HepG2 (cell line): ENCODE measurements around the gene YAP1. TPM values are rescaled to one million over a fixed set of nuclear protein-coding genes. Genes with fewer than 3 reads are reported as not detected.

Source experiments
- FOXC1 ChIP-seq: sonication (generic); formaldehyde crosslinking; IDR thresholded peaks from 2 replicates; pipeline ENCODE4 v1.8.0; 2022; ENCODE audit warnings: mild to moderate bottlenecking, missing genetic modification reagents, borderline replicate concordance
- FOXM1 ChIP-seq: sonication (generic); formaldehyde crosslinking; IDR thresholded peaks from 2 replicates; pipeline ENCODE4 v1.5.0; 2020; ENCODE audit warnings: missing genetic modification reagents
- KDM5A ChIP-seq: fragments of 200-600 bp; sonication (generic); IDR thresholded peaks from 2 replicates; pipeline ENCODE4 v1.7.0; 2018; ENCODE audit warnings: antibody characterized with exemption, mild to moderate bottlenecking, low read length, borderline replicate concordance
- NCOA5 ChIP-seq: sonication (generic); formaldehyde crosslinking; IDR thresholded peaks from 2 replicates; pipeline ENCODE4 v1.4.0; 2020; ENCODE audit warnings: missing genetic modification reagents
- YEATS2 ChIP-seq: sonication (generic); formaldehyde crosslinking; IDR thresholded peaks from 2 replicates; pipeline ENCODE4 v1.4.0; 2020; ENCODE audit warnings: missing genetic modification reagents, borderline replicate concordance
- ZBED4 ChIP-seq: sonication (generic); formaldehyde crosslinking; IDR thresholded peaks from 2 replicates; pipeline ENCODE4 v1.4.0; 2020; ENCODE audit warnings: missing genetic modification reagents, borderline replicate concordance
- ZBTB1 ChIP-seq: sonication (generic); formaldehyde crosslinking; IDR thresholded peaks from 2 replicates; pipeline ENCODE4 v1.4.0; 2020; ENCODE audit warnings: missing genetic modification reagents, borderline replicate concordance
- ZBTB3 ChIP-seq: sonication (generic); formaldehyde crosslinking; IDR thresholded peaks from 2 replicates; pipeline ENCODE4 v1.4.0; 2020; ENCODE audit warnings: low read depth, mild to moderate bottlenecking, moderate library complexity, missing genetic modification reagents, borderline replicate concordance
- ZNF883 ChIP-seq: sonication (generic); formaldehyde crosslinking; IDR thresholded peaks from 2 replicates; pipeline ENCODE4 v1.5.1; 2020; ENCODE audit warnings: mild to moderate bottlenecking, missing genetic modification reagents; ENCODE audit errors: not compliant biosample characterization
- polyA plus RNA-seq, 8 experiments: library from polyadenylated mRNA; depleted of rRNA in 3 of 8; stranded (reverse) in 7 of 8; unstranded in 1 of 8; fragments of >200 nt; fragmentation: Illumina TruSeq in 4 of 8; extraction: Trizol in 4 of 8; gene quantifications; 2 replicates each; pipeline versions ENCODE4 v1.2.1 to v1.2.3, GENCODE V29; 2011 to 2016; ENCODE audit warnings: low read depth in 4 of 8, missing spikeins in 1 of 8, mixed read lengths in 1 of 8; ENCODE audit not compliant: insufficient read depth in 1 of 8
- total RNA-seq, 5 experiments: library from RNA; depleted of rRNA; stranded (reverse); fragments of >200 nt; fragmentation: Illumina TruSeq; extraction: Trizol; gene quantifications; 2 replicates each; pipeline ENCODE4 v1.2.3, GENCODE V29; 2016; ENCODE audit warnings: low read depth in 1 of 5
- TF ChIP-seq, protein P1 (sequence below): conservative IDR thresholded peaks from 2 replicates; pipeline ENCODE4 v1.6.1; 2018; ENCODE audit warnings: missing genetic modification reagents

YAP1 gene
- total and polyA plus RNA-seq, 2 of the 13 experiments (the other 11 are each of a cell fraction or from before 2014, with no cell fraction given) = 59.5 to 91.0 TPM

- TF ChIP-seq, protein P1, sequence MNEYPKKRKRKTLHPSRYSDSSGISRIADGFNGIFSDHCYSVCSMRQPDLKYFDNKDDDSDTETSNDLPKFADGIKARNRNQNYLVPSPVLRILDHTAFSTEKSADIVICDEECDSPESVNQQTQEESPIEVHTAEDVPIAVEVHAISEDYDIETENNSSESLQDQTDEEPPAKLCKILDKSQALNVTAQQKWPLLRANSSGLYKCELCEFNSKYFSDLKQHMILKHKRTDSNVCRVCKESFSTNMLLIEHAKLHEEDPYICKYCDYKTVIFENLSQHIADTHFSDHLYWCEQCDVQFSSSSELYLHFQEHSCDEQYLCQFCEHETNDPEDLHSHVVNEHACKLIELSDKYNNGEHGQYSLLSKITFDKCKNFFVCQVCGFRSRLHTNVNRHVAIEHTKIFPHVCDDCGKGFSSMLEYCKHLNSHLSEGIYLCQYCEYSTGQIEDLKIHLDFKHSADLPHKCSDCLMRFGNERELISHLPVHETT = no peak
- TF ChIP-seq FOXC1 (CRISPR knock-in tag) (no peak), NCOA5 (CRISPR knock-in tag) (no peak), FOXM1 (CRISPR knock-in tag) (no peak), ZNF883 (no peak), ZBED4 (CRISPR knock-in tag) (peak; percentile 15; the same call in 1 of the 2 replicates), YEATS2 (CRISPR knock-in tag) (no peak; the same call in 1 of the 2 replicates), ZBTB3 (no peak), KDM5A (no peak; the same call in 1 of the 2 replicates), ZBTB1 (CRISPR knock-in tag) (no peak)
Measured at GRCh38 chr11:102111787-102112508, 1.7 kb downstream of the YAP1 start (continued).
